ENCODE data around the gene TLR8. TPM values are rescaled to one million over a fixed set of nuclear protein-coding genes. Genes with fewer than 3 reads are reported as not detected.

Gene TLR8
- total and polyA plus RNA-seq, 2 donors, result 0.78 to 3.7 TPM

DNA sequence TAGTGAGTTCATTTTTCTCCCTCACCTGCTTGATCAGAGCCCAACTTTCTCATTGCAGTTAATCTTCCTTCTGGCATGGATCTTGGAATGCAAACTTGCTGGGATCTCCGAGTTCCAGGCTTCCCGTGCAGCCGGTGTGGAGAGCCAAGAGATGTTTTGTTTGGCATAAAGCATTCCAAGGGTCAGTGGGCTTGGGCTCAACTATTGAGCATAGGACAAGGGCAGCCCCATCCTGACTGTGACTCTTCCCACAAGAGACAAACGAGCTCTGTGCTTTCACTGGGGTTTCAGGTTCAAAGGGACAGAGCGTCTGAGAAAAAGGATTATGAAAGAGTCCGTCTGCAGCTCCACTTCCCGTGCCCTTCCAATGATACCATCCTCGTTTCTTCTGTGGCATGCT is 29.0 kb upstream of the TLR8 start:
- 89% methylated on average over 8 of the region's 8 CpGs for WGBS
- H3K4me1 ChIP-seq (ENCODE audit: control insufficient read depth in 2 of 2, insufficient read depth in 2 of 2, low read length in 2 of 2), result no peaks in the 10 kb centered on the region
- no peak overlapping the region for H3K4me3 ChIP-seq (ENCODE audit: low read length in 2 of 2)
- no peak overlapping the region for H3K27ac ChIP-seq (ENCODE audit: low read depth in 1 of 2, low read length in 1 of 2)
- H3K27me3 ChIP-seq (ENCODE audit: control insufficient read depth in 2 of 2, insufficient read depth in 1 of 2, low read length in 1 of 2), result no peaks in the 10 kb centered on the region
- DNase-seq (ENCODE audit: low read depth in 6 of 9, low spot score in 9 of 9), result no peak
- no peaks in the 10 kb centered on the region for H3K9me3 ChIP-seq (ENCODE audit: control insufficient read depth in 2 of 2, insufficient read depth in 1 of 2, low read length in 1 of 2)
- H3K36me3 ChIP-seq (ENCODE audit: control insufficient read depth in 2 of 2, insufficient read depth in 2 of 2, low read length in 1 of 2), result no peaks in the 10 kb centered on the region

DNA sequence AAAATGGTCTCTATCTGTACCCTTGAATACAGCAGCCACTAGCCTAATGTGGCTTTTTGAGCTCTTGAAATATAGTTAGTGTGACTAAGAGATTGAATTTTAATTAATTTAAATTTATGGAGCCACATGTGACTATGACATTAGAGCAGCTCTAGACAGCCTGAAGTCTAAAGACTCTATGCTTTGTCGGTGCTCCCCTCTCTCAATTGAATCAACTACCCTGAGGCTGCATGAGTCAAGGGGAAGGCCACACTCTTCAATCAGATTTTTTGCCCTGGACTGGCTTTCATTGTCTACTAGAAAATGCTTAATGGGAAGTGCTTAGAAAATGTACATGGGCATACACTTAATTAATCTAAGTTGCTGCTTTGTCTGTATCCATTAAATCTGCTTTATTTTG is 27.9 kb upstream of the TLR8 start:
- no peak overlapping the region for H3K4me3 ChIP-seq (ENCODE audit: low read length in 2 of 2)
- no peaks in the 10 kb centered on the region for H3K4me1 ChIP-seq (ENCODE audit: control insufficient read depth in 2 of 2, insufficient read depth in 2 of 2, low read length in 2 of 2)
- 100% methylated on average over 1 of the region's 1 CpG for WGBS
- H3K27ac ChIP-seq (ENCODE audit: low read depth in 1 of 2, low read length in 1 of 2), result no peak overlapping the region
- DNase-seq (ENCODE audit: low read depth in 6 of 9, low spot score in 9 of 9), result no peak
- no peaks in the 10 kb centered on the region for H3K36me3 ChIP-seq (ENCODE audit: control insufficient read depth in 2 of 2, insufficient read depth in 2 of 2, low read length in 1 of 2)
- no peaks in the 10 kb centered on the region for H3K27me3 ChIP-seq (ENCODE audit: control insufficient read depth in 2 of 2, insufficient read depth in 1 of 2, low read length in 1 of 2)
- no peaks in the 10 kb centered on the region for H3K9me3 ChIP-seq (ENCODE audit: control insufficient read depth in 2 of 2, insufficient read depth in 1 of 2, low read length in 1 of 2)

DNA sequence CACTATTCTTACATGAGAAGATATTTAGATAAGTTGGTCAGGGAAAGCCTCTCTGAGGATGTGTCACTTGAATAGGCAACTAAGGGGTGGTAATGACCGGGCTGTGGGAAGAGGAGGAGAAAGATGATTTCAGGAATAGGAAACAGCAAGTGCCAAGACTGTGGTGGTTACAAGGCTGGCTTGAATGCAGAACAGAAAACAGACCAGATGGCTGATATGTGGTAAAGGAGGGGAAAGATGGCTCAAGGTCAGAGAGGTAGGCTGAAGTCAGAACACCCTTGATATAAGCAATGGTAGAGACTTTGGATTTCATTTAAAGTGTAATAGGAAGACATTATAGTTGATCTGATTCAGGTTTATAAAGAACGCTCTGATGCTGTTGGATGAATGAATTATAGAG is 24.5 kb upstream of the TLR8 start:
- H3K4me1 ChIP-seq (ENCODE audit: control insufficient read depth in 2 of 2, insufficient read depth in 2 of 2, low read length in 2 of 2), result no peaks in the 10 kb centered on the region
- DNase-seq (ENCODE audit: low read depth in 6 of 9, low spot score in 9 of 9), result no peak
- 75% methylated on average over 2 of the region's 2 CpGs for WGBS

DNA sequence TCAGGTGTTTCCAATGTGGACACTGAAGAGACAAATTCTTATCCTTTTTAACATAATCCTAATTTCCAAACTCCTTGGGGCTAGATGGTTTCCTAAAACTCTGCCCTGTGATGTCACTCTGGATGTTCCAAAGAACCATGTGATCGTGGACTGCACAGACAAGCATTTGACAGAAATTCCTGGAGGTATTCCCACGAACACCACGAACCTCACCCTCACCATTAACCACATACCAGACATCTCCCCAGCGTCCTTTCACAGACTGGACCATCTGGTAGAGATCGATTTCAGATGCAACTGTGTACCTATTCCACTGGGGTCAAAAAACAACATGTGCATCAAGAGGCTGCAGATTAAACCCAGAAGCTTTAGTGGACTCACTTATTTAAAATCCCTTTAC is 20.9 kb upstream of the TLR8 start:
- H3K9me3 ChIP-seq (ENCODE audit: control insufficient read depth in 2 of 2, insufficient read depth in 1 of 2, low read length in 1 of 2), result peaks cover 0 to 2% of the 10 kb centered on the region in 2 donors
- 86% methylated on average over 5 of the region's 5 CpGs for WGBS
- peaks cover 0 to 8% of the 10 kb centered on the region in 2 donors for H3K4me1 ChIP-seq (ENCODE audit: control insufficient read depth in 2 of 2, insufficient read depth in 2 of 2, low read length in 2 of 2)
- no peak overlapping the region for H3K4me3 ChIP-seq (ENCODE audit: low read length in 2 of 2)
- no peaks in the 10 kb centered on the region for H3K36me3 ChIP-seq (ENCODE audit: control insufficient read depth in 2 of 2, insufficient read depth in 2 of 2, low read length in 1 of 2)
- no peaks in the 10 kb centered on the region for H3K27me3 ChIP-seq (ENCODE audit: control insufficient read depth in 2 of 2, insufficient read depth in 1 of 2, low read length in 1 of 2)
- H3K27ac ChIP-seq (ENCODE audit: low read depth in 1 of 2, low read length in 1 of 2), result no peak overlapping the region
- no peak for DNase-seq (ENCODE audit: low read depth in 6 of 9, low spot score in 9 of 9)

More for the DNA sequence above, 24.5 kb upstream of the TLR8 start:
- Histone ChIP-seq H3K27me3 (ENCODE audit: control insufficient read depth in 2 of 2, insufficient read depth in 1 of 2, low read length in 1 of 2) (no peaks in the 10 kb centered on the region), H3K9me3 (ENCODE audit: control insufficient read depth in 2 of 2, insufficient read depth in 1 of 2, low read length in 1 of 2) (no peaks in the 10 kb centered on the region), H3K27ac (ENCODE audit: low read depth in 1 of 2, low read length in 1 of 2) (no peak overlapping the region), H3K36me3 (ENCODE audit: control insufficient read depth in 2 of 2, insufficient read depth in 2 of 2, low read length in 1 of 2) (no peaks in the 10 kb centered on the region), H3K4me3 (ENCODE audit: low read length in 2 of 2) (no peak overlapping the region)

DNA sequence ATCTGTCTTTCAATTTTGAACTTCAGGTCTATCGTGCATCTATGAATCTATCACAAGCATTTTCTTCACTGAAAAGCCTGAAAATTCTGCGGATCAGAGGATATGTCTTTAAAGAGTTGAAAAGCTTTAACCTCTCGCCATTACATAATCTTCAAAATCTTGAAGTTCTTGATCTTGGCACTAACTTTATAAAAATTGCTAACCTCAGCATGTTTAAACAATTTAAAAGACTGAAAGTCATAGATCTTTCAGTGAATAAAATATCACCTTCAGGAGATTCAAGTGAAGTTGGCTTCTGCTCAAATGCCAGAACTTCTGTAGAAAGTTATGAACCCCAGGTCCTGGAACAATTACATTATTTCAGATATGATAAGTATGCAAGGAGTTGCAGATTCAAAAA is 19.9 kb upstream of the TLR8 start:
- Histone ChIP-seq H3K9me3 (ENCODE audit: control insufficient read depth in 2 of 2, insufficient read depth in 1 of 2, low read length in 1 of 2) (peaks cover 0 to 2% of the 10 kb centered on the region in 2 donors), H3K4me1 (ENCODE audit: control insufficient read depth in 2 of 2, insufficient read depth in 2 of 2, low read length in 2 of 2) (peaks cover 7 to 18% of the 10 kb centered on the region in 2 donors), H3K36me3 (ENCODE audit: control insufficient read depth in 2 of 2, insufficient read depth in 2 of 2, low read length in 1 of 2) (no peaks in the 10 kb centered on the region), H3K27ac (ENCODE audit: low read depth in 1 of 2, low read length in 1 of 2) (no peak overlapping the region), H3K27me3 (ENCODE audit: control insufficient read depth in 2 of 2, insufficient read depth in 1 of 2, low read length in 1 of 2) (no peaks in the 10 kb centered on the region), H3K4me3 (ENCODE audit: low read length in 2 of 2) (no peak overlapping the region)
- 97% methylated on average over 3 of the region's 3 CpGs for WGBS
- no peak for DNase-seq (ENCODE audit: low read depth in 6 of 9, low spot score in 9 of 9)

DNA sequence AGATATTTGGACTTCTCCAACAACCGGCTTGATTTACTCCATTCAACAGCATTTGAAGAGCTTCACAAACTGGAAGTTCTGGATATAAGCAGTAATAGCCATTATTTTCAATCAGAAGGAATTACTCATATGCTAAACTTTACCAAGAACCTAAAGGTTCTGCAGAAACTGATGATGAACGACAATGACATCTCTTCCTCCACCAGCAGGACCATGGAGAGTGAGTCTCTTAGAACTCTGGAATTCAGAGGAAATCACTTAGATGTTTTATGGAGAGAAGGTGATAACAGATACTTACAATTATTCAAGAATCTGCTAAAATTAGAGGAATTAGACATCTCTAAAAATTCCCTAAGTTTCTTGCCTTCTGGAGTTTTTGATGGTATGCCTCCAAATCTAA is 19.3 kb upstream of the TLR8 start:
- WGBS, result 96% methylated on average over 2 of the region's 2 CpGs

DNA sequence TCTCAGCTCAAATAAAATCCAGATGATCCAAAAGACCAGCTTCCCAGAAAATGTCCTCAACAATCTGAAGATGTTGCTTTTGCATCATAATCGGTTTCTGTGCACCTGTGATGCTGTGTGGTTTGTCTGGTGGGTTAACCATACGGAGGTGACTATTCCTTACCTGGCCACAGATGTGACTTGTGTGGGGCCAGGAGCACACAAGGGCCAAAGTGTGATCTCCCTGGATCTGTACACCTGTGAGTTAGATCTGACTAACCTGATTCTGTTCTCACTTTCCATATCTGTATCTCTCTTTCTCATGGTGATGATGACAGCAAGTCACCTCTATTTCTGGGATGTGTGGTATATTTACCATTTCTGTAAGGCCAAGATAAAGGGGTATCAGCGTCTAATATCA is 18.7 kb upstream of the TLR8 start:
- H3K27ac ChIP-seq (ENCODE audit: low read depth in 1 of 2, low read length in 1 of 2), result no peak overlapping the region
- 49% methylated on average over 3 of the region's 3 CpGs for WGBS
- H3K4me1 ChIP-seq (ENCODE audit: control insufficient read depth in 2 of 2, insufficient read depth in 2 of 2, low read length in 2 of 2), result peaks cover 10 to 30% of the 10 kb centered on the region in 2 donors
- H3K27me3 ChIP-seq (ENCODE audit: control insufficient read depth in 2 of 2, insufficient read depth in 1 of 2, low read length in 1 of 2), result no peaks in the 10 kb centered on the region
- no peak for DNase-seq (ENCODE audit: low read depth in 6 of 9, low spot score in 9 of 9)
- H3K4me3 ChIP-seq (ENCODE audit: low read length in 2 of 2), result no peak overlapping the region
- no peaks in the 10 kb centered on the region for H3K36me3 ChIP-seq (ENCODE audit: control insufficient read depth in 2 of 2, insufficient read depth in 2 of 2, low read length in 1 of 2)
- H3K9me3 ChIP-seq (ENCODE audit: control insufficient read depth in 2 of 2, insufficient read depth in 1 of 2, low read length in 1 of 2), result peaks cover 0 to 2% of the 10 kb centered on the region in 2 donors

More for the DNA sequence above, 19.3 kb upstream of the TLR8 start:
- Histone ChIP-seq H3K36me3 (ENCODE audit: control insufficient read depth in 2 of 2, insufficient read depth in 2 of 2, low read length in 1 of 2) (no peaks in the 10 kb centered on the region), H3K27ac (ENCODE audit: low read depth in 1 of 2, low read length in 1 of 2) (no peak overlapping the region), H3K4me3 (ENCODE audit: low read length in 2 of 2) (no peak overlapping the region), H3K9me3 (ENCODE audit: control insufficient read depth in 2 of 2, insufficient read depth in 1 of 2, low read length in 1 of 2) (peaks cover 0 to 2% of the 10 kb centered on the region in 2 donors), H3K27me3 (ENCODE audit: control insufficient read depth in 2 of 2, insufficient read depth in 1 of 2, low read length in 1 of 2) (no peaks in the 10 kb centered on the region), H3K4me1 (ENCODE audit: control insufficient read depth in 2 of 2, insufficient read depth in 2 of 2, low read length in 2 of 2) (peaks cover 8 to 24% of the 10 kb centered on the region in 2 donors)
- DNase-seq (ENCODE audit: low read depth in 6 of 9, low spot score in 9 of 9), result no peak

DNA sequence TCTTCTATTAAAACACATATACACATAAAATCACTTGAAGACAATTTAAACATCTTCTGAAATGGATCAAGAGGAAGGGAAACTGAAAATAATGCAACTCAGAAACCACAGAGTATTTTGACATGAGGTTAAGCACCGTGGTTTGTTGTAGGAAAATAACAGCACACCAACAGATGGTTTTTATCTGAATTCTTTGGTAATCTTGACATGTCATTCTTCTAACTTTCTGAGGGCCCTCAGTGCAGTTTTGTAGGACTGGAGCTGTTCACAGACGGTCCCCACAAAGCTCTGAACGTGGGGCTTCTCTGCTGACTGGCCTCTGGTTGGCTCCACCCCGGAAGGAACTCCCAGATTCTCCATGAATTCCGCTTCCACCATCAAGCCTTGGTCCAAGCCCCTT is 16.0 kb upstream of the TLR8 start:
- no peaks in the 10 kb centered on the region for H3K36me3 ChIP-seq (ENCODE audit: control insufficient read depth in 2 of 2, insufficient read depth in 2 of 2, low read length in 1 of 2)
- no peak overlapping the region for H3K4me3 ChIP-seq (ENCODE audit: low read length in 2 of 2)
- H3K9me3 ChIP-seq (ENCODE audit: control insufficient read depth in 2 of 2, insufficient read depth in 1 of 2, low read length in 1 of 2), result peaks cover 0 to 2% of the 10 kb centered on the region in 2 donors
- peak overlapping the region; percentile 80 for H3K27ac ChIP-seq (ENCODE audit: low read depth in 1 of 2, low read length in 1 of 2)
- H3K4me1 ChIP-seq (ENCODE audit: control insufficient read depth in 2 of 2, insufficient read depth in 2 of 2, low read length in 2 of 2), result peaks cover 16 to 46% of the 10 kb centered on the region in 2 donors
- DNase-seq (ENCODE audit: low read depth in 6 of 9, low spot score in 9 of 9), result peak in 1 of 9 donors; percentile 56
- H3K27me3 ChIP-seq (ENCODE audit: control insufficient read depth in 2 of 2, insufficient read depth in 1 of 2, low read length in 1 of 2), result no peaks in the 10 kb centered on the region
- WGBS, result 14% methylated on average over 5 of the region's 5 CpGs

DNA sequence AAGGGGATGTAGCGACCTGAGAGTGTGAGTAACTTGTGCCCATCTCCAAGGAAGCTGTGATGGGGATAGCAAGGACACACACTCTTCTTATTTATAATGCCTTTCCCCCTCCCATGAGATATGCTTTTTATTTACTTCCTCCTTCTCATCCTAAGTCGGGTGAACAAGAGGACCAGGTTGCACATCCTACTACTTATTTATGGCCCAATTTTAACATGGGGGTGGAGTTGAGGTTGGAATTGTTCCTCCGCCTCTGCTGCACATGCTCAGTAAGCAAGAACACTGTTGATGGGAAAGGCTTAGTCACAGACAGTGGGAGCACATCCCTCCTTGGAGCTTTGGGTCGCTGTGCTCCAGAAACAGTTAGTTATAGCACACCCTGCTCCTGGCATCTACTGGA is 15.2 kb upstream of the TLR8 start:
- H3K9me3 ChIP-seq (ENCODE audit: control insufficient read depth in 2 of 2, insufficient read depth in 1 of 2, low read length in 1 of 2), result peaks cover 0 to 2% of the 10 kb centered on the region in 2 donors
- H3K36me3 ChIP-seq (ENCODE audit: control insufficient read depth in 2 of 2, insufficient read depth in 2 of 2, low read length in 1 of 2), result no peaks in the 10 kb centered on the region
- peaks cover 16 to 47% of the 10 kb centered on the region in 2 donors for H3K4me1 ChIP-seq (ENCODE audit: control insufficient read depth in 2 of 2, insufficient read depth in 2 of 2, low read length in 2 of 2)
- peak overlapping the region in 1 of 2 donors; percentile 80 for H3K27ac ChIP-seq (ENCODE audit: low read depth in 1 of 2, low read length in 1 of 2)
- no peaks in the 10 kb centered on the region for H3K27me3 ChIP-seq (ENCODE audit: control insufficient read depth in 2 of 2, insufficient read depth in 1 of 2, low read length in 1 of 2)
- DNase-seq (ENCODE audit: low read depth in 6 of 9, low spot score in 9 of 9), result no peak
- H3K4me3 ChIP-seq (ENCODE audit: low read length in 2 of 2), result no peak overlapping the region
- 68% methylated on average over 4 of the region's 4 CpGs for WGBS
